Tracheal epithelial cell (primary cell): ENCODE measurements around the gene RHOT2. TPM values are rescaled to one million over a fixed set of nuclear protein-coding genes. Genes with fewer than 3 reads are reported as not detected.

ENCODE experiments used
- total RNA-seq: library from RNA; depleted of rRNA; stranded (reverse); fragments of >200 nt; gene quantifications from 2 replicates; pipeline ENCODE4 v1.2.1, GENCODE V29; 2014

Gene RHOT2
- total RNA-seq, 1 donor from 2014 or later: 56.1 TPM

Other genes with a start within 250 kb of the RHOT2 start
- 9.2 and 15.2 TPM in 2 replicates for gene RAB11FIP3, start 242.5 kb upstream of the RHOT2 start, total RNA-seq
- gene CAPN15, start 140.4 kb upstream of the RHOT2 start, total RNA-seq: 48.8 and 50.6 TPM in 2 replicates
- gene PRR35, start 107.7 kb upstream of the RHOT2 start, total RNA-seq: not detected in 2 replicates
- under 0.01 TPM in 1 of 2 replicates, not detected in the other for gene NHLRC4, start 101.1 kb upstream of the RHOT2 start, total RNA-seq
- 24.6 and 27.7 TPM in 2 replicates for gene PIGQ, start 98.2 kb upstream of the RHOT2 start, total RNA-seq
- gene RAB40C, start 78.1 kb upstream of the RHOT2 start, total RNA-seq: 15.7 and 19.2 TPM in 2 replicates
- gene WFIKKN1, start 37.1 kb upstream of the RHOT2 start, total RNA-seq: 0.21 and 0.24 TPM in 2 replicates
- gene METTL26, start 31.8 kb upstream of the RHOT2 start, total RNA-seq: 86.1 and 148 TPM in 2 replicates
- 55.4 and 57.3 TPM in 2 replicates for gene MCRIP2, start 26.3 kb upstream of the RHOT2 start, total RNA-seq
- 8.7 and 10.7 TPM in 2 replicates for gene WDR90, start 18.8 kb upstream of the RHOT2 start, total RNA-seq
- gene RHBDL1, start 7.5 kb downstream of the RHOT2 start, total RNA-seq: 7.0 and 19.2 TPM in 2 replicates
- 145 and 166 TPM in 2 replicates for gene STUB1, start 12.3 kb downstream of the RHOT2 start, total RNA-seq
- 24.8 and 27.5 TPM in 2 replicates for gene JMJD8, start 16.2 kb downstream of the RHOT2 start, total RNA-seq
- gene WDR24, start 22.3 kb downstream of the RHOT2 start, total RNA-seq: 3.1 and 3.8 TPM in 2 replicates
- 0.21 and 0.72 TPM in 2 replicates for gene FBXL16, start 37.7 kb downstream of the RHOT2 start, total RNA-seq
- gene METRN, start 47.0 kb downstream of the RHOT2 start, total RNA-seq: 191 and 218 TPM in 2 replicates
- 34.0 and 42.0 TPM in 2 replicates for gene ANTKMT, start 53.0 kb downstream of the RHOT2 start, total RNA-seq
- 0.85 and 2.2 TPM in 2 replicates for gene CCDC78, start 58.3 kb downstream of the RHOT2 start, total RNA-seq
- gene HAGHL, start 59.0 kb downstream of the RHOT2 start, total RNA-seq: 28.6 and 44.1 TPM in 2 replicates
- 37.1 and 46.3 TPM in 2 replicates for gene CIAO3, start 72.9 kb downstream of the RHOT2 start, total RNA-seq
- 9.0 and 15.4 TPM in 2 replicates for gene MSLN, start 92.6 kb downstream of the RHOT2 start, total RNA-seq
- gene RPUSD1, start 120.2 kb downstream of the RHOT2 start, total RNA-seq: 31.3 and 38.1 TPM in 2 replicates
- 2.8 and 8.4 TPM in 2 replicates for gene CHTF18, start 120.5 kb downstream of the RHOT2 start, total RNA-seq
- gene GNG13, start 132.6 kb downstream of the RHOT2 start, total RNA-seq: not detected in 2 replicates